ENCODE results near the gene BDP1.

DNA sequence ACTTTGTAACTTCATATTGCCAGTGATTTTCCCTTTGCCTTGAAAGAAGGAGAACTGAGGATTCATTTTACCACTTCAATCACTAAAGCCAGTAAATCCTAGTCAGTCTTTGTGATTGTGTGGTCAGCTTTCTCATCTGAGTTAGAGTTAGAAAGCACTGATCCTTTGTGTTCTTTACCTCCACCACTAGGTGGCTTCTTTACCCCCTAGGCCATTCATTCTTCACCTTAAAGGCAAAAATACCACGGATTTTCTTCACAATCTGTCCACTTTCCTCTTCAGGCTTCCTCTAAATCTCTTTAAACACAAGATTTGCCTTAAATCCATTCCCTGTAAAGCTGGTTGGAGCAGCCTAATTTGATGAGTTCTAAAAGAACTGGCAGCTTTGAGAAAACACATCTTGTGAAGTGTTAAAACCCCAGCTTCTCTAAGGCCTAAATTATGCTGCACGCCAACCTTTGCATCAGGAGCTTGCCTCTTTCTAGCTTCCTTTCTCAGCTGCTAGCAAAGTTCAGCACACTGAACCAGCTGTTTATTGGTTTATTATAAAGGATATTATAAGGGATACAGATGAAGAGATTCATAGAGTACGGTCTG lies 20.4 kb downstream of the BDP1 start:
- TF ChIP-seq FOXP2 (optimal IDR thresholded peaks at IDR 0.05; ENCODE audit: control extremely low read depth, extremely low read length, insufficient read depth) = no peak
- TF ChIP-seq EZH2 (IDR thresholded peaks at IDR 0.05) = no peak
